ENCODE data around the gene DSG2.
"Not testable (repeated sequence)": the region's sequence is repeated elsewhere in the genome, so short reads cannot be mapped to it uniquely, and the experiment has no call there.

The DSG2 gene

GRCh38 chr18:31498574-31499524 lies 872 bp downstream of the DSG2 start:
- TF ChIP-seq, protein P1, sequence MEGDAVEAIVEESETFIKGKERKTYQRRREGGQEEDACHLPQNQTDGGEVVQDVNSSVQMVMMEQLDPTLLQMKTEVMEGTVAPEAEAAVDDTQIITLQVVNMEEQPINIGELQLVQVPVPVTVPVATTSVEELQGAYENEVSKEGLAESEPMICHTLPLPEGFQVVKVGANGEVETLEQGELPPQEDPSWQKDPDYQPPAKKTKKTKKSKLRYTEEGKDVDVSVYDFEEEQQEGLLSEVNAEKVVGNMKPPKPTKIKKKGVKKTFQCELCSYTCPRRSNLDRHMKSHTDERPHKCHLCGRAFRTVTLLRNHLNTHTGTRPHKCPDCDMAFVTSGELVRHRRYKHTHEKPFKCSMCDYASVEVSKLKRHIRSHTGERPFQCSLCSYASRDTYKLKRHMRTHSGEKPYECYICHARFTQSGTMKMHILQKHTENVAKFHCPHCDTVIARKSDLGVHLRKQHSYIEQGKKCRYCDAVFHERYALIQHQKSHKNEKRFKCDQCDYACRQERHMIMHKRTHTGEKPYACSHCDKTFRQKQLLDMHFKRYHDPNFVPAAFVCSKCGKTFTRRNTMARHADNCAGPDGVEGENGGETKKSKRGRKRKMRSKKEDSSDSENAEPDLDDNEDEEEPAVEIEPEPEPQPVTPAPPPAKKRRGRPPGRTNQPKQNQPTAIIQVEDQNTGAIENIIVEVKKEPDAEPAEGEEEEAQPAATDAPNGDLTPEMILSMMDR (IDR thresholded peaks at IDR 0.05; ENCODE audit: insufficient read depth, low read depth, low read length, missing control alignments): no peak
- peak; percentile 37 for DNase-seq (ENCODE audit: low read depth)
- H3K4me3 ChIP-seq (ENCODE audit: low read depth, low read length): peak overlapping the region; percentile 99

- TF ChIP-seq, protein P1 (IDR thresholded peaks at IDR 0.05; ENCODE audit: insufficient read depth, low read depth, low read length, missing control alignments): no peak
- peak overlapping the region; percentile 99 for H3K4me3 ChIP-seq (ENCODE audit: low read depth, low read length)
- peak; percentile 91 for DNase-seq (ENCODE audit: low read depth)
These were observed 2.2 kb downstream of the DSG2 start for GRCh38 chr18:31500051-31500688.

DNA sequence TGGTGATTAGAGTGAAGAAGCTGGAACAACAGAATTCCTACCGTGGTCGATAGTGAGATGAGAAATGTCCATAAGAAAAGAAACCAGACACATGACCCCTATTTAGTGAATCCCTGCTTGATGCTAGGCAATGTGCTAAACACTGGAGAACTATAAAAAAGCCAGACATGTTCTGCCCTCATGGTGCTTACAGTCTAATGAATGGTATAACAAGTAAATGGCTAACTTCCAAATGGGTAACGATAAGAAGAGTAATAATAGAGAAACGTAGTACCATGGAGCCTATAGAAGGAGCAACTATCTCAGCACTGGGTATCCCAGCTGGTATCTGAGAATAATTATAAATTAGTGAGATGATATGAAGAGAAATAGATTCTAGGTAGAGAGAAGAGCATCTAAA lies 5.0 kb downstream of the DSG2 start:
- TF ChIP-seq, protein P1 (IDR thresholded peaks at IDR 0.05; ENCODE audit: insufficient read depth, low read depth, low read length, missing control alignments): no peak
- no peak for DNase-seq (ENCODE audit: low read depth)
- no peak overlapping the region for H3K4me3 ChIP-seq (ENCODE audit: low read depth, low read length)

GRCh38 chr18:31504455-31505147 lies 6.6 kb downstream of the DSG2 start:
- TF ChIP-seq, protein P1 (IDR thresholded peaks at IDR 0.05; ENCODE audit: insufficient read depth, low read depth, low read length, missing control alignments): no peak
- no peak for DNase-seq (ENCODE audit: low read depth)
- H3K4me3 ChIP-seq (ENCODE audit: low read depth, low read length): no peak overlapping the region

DNA sequence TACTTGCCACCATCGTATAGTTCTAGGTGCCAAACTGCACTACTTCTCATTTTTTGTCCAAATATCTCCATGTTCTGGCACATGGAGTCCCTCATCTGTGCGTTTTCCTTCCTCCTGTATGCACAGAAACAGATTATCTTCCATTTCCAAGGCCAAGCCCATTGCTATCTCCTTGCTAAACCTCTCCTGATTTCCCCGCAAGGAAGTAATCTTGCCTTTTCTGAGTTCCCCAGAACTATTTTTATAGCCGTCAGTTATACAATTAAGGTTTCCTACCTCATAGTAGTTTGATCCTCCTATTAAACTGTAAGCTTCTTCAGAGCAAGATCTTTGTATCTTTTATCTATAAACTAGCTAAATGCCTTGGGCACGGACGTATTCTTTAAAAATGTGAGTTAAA lies 7.2 kb downstream of the DSG2 start:
- DNase-seq (ENCODE audit: low read depth): no peak
- TF ChIP-seq, protein P1 (IDR thresholded peaks at IDR 0.05; ENCODE audit: insufficient read depth, low read depth, low read length, missing control alignments): no peak
- no peak overlapping the region for H3K4me3 ChIP-seq (ENCODE audit: low read depth, low read length)

DNA sequence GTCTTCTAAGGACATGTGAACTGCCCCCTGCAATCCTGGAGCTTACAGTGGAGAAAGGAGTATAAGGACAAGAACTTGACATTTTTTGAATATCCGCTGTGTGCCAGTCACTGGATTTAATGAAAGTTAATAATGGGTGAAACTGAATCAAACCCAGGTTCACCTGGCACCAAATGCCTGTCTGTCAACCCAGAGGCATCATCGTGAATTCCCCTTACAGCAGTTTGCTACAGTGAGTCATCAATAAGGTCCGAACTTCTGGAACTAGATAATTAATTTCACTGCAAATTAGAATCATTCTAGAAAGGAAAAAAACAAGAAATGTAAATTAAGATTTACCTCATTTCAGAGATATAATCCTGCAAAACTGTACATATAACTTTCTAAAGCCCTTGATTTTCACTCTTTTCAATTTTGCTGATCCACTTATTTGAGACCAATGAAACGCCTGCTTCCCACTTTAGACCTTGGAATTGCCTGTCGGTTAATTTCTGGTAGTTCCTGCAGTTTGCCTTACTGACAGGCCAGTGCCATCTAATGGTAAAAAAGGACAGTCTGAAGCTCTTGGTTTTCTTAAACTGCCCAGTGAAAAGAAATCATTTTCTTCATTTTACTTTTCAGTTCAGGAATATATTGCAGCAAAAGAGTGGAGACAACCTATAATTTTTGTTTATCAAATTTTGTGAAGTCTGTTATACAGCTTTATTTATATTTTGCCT lies 8.2 kb downstream of the DSG2 start:
- no peak for DNase-seq (ENCODE audit: low read depth)
- TF ChIP-seq, protein P1 (IDR thresholded peaks at IDR 0.05; ENCODE audit: insufficient read depth, low read depth, low read length, missing control alignments): no peak
- no peak overlapping the region for H3K4me3 ChIP-seq (ENCODE audit: low read depth, low read length)

DNA sequence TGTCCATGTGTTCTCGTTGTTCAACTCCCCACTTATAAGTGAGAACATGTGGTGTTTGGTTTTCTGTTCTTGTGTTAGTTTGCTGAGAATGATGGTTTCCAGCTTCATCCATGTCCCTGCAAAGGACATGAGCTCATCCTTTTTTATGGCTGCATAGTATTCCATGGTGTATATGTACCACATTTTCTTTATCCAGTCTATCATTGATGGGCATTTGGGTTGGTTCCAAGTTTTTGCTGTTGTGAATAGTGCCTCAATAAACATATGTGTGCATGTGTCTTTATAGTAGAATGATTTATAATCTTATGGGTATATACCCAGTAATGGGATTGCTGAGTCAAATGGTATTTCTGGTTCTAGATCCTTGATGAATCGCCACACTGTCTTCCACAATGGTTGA lies 9.1 kb downstream of the DSG2 start:
- H3K4me3 ChIP-seq (ENCODE audit: low read depth, low read length); DNase-seq (ENCODE audit: low read depth): not testable (repeated sequence)

All from GM12865 (cell line).